ENCODE measurements around the gene GALNT1.

GALNT1 gene

DNA sequence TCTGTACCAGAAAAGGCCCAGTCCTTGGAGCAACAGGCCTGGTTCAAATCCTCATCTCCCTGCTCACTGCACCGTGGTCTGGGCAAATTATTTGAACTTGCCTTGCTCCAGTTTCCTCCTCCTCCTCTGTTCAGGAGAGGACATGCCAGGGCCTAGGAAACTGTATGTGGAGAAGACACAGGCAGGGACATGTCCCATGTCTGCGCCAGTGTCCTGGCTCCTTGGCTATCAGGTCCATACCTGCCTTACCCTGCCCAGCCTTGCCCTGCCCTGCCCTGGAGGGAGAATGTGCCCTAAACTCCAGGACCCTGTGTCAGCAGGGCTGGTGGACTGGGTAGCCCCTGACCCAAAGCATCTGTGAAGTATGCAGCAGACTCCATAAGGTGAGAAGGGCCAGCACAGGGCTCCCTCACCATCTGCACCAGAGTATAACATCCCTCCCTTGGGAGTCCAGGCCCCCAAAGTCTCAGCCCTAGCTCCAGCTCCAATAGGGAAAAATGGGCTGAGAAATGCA lies 165.3 kb downstream of the GALNT1 start:
- Mint-ChIP-seq H3K4me1 (no peaks in the 10 kb centered on the region), H3K27ac (no peak overlapping the region), H3K27me3 (peaks cover 8% of the 10 kb centered on the region), H3K36me3 (ENCODE audit: low read depth) (no peaks in the 10 kb centered on the region), H3K4me3 (no peak overlapping the region), H3K9me3 (peaks cover 13% of the 10 kb centered on the region)
- DNase-seq = no peak
- no peak for ATAC-seq

DNA sequence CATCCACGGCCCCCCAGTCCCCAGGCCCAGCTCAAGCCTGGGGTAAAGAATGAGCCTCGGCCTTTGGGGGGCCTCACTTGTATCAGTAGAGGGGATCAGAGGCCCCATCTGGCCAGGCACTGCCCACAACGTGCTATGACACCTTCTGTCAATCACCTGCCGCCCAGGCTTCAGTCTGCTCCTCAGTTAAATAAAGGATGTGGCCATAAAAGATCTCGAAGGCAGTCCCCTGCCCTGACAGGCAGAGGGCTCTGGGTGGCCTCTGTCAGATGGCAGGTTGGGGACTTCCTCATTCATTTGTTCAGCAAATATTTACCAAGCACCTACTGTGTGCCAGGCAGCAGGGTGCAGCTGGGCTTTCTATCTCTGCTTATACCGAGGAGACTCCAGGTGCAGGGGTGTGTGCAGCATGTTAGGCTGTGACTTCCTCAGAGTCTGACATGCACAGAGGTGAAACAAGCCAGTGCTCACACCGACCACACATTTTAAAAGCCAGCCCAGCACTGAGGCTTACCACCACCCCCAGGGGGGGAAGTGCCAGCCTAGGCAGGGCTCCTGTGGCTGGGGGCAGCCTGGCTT lies 166.4 kb downstream of the GALNT1 start:
- ATAC-seq = no peak
- H3K27ac Mint-ChIP-seq = no peak overlapping the region

DNA sequence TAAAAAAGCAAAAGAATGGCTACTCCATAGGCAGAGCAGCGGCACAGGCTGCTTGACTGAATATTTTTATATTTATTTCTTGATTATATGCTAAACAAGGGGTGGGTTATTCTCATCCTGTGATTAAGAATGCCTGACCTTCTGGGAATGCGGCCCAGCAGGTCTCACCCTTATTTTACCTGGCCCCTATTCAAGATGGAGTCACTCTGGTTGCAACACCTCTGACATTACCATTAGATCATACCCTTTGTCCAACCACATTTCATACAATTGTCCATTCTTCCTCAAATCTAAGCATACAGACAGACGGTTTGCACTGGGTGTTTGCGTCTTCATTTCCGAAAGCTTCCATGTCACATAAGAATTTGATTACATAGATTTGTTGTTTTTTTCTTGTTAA lies 168.2 kb downstream of the GALNT1 start:
- no peak for ATAC-seq
- Mint-ChIP-seq H3K27ac (no peak overlapping the region), H3K27me3 (peaks cover 6% of the 10 kb centered on the region), H3K36me3 (ENCODE audit: low read depth) (no peaks in the 10 kb centered on the region), H3K9me3 (peaks cover 9% of the 10 kb centered on the region), H3K4me1 (no peaks in the 10 kb centered on the region), H3K4me3 (no peak overlapping the region)
- DNase-seq = no peak

More for the DNA sequence above, 166.4 kb downstream of the GALNT1 start:
- peaks cover 13% of the 10 kb centered on the region for H3K9me3 Mint-ChIP-seq
- H3K4me1 Mint-ChIP-seq = no peaks in the 10 kb centered on the region
- no peak for DNase-seq
- no peaks in the 10 kb centered on the region for H3K36me3 Mint-ChIP-seq (ENCODE audit: low read depth)
- H3K4me3 Mint-ChIP-seq = no peak overlapping the region
- H3K27me3 Mint-ChIP-seq = peaks cover 8% of the 10 kb centered on the region

DNA sequence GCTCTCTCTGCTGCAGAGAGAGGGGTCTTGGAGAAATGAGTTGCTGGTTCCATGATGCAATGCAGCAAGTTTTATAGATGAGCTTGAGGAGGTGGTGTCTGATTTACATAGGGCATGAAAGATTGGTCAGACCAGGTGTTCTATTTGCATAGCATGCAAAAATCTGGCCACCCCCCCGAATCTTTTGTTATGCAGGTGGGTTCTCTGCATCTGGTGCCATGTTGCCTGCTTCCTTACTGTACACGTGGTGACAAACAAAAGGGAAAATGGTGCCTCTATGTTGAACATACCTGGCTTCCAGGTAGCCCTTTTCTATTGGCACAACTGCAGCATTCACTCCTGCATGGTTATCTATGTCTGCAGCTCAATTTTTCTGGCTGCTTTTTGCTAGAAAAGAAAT lies 169.4 kb downstream of the GALNT1 start:
- Mint-ChIP-seq H3K27me3 (peaks cover 3% of the 10 kb centered on the region), H3K9me3 (no peaks in the 10 kb centered on the region), H3K4me3 (no peak overlapping the region), H3K4me1 (no peaks in the 10 kb centered on the region), H3K36me3 (ENCODE audit: low read depth) (no peaks in the 10 kb centered on the region), H3K27ac (no peak overlapping the region)
- ATAC-seq = no peak
- DNase-seq = no peak

DNA sequence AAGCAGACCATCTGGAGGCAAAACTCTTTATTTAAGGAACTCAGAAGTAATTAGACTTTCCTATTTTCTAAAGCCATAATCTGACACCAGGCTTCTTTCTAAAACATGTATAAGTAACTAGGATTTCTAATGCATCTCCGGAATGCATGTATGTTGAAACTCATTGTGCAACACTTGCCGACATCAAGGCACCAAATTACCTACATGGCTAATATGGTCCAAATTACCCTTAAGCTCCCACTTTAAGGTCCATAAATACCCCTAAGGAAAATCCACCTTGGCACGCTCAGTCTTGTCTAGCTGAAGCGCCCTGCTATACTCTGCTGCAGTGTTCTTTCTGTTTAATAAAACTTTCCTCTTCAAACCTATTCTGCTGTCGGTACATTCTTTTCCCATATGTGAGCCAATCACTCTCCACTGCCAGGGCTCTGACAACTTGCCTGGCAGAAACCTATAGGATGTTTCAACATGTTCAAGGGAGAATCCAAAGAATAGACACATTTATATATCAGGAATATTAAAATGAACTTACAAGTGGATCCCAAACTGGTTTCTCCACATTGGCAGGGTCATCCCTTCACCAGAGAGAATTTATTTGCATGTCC lies 171.9 kb downstream of the GALNT1 start:
- DNase-seq = no peak
- Mint-ChIP-seq H3K27me3 (peaks cover 12% of the 10 kb centered on the region), H3K36me3 (ENCODE audit: low read depth) (no peaks in the 10 kb centered on the region), H3K4me3 (no peak overlapping the region), H3K9me3 (no peaks in the 10 kb centered on the region), H3K27ac (no peak overlapping the region), H3K4me1 (no peaks in the 10 kb centered on the region)
- ATAC-seq = no peak

DNA sequence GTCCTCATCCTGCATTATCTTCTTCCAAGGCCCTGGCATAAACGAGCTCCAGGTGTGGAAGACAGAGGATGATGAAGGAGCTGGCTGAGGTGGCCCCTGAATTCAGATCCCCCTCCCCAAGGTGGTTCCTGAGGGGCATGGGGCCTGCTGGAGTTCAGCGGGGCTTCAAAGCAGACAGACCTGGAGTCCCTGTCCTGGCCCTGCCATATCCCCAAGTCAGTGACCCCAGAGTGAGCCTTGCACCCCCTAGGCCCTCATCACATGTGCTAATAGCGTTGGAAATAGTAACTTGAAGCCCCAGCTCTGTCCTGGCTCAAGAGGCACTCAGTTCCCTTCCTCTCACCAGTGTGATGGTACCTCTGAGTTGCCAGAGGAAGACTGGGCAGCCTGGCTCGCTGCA lies 172.9 kb downstream of the GALNT1 start:
- Mint-ChIP-seq H3K27me3 (peaks cover 18% of the 10 kb centered on the region), H3K4me3 (no peak overlapping the region), H3K36me3 (ENCODE audit: low read depth) (no peaks in the 10 kb centered on the region), H3K4me1 (no peaks in the 10 kb centered on the region), H3K27ac (no peak overlapping the region), H3K9me3 (no peaks in the 10 kb centered on the region)
- ATAC-seq (no peak), DNase-seq (no peak)

DNA sequence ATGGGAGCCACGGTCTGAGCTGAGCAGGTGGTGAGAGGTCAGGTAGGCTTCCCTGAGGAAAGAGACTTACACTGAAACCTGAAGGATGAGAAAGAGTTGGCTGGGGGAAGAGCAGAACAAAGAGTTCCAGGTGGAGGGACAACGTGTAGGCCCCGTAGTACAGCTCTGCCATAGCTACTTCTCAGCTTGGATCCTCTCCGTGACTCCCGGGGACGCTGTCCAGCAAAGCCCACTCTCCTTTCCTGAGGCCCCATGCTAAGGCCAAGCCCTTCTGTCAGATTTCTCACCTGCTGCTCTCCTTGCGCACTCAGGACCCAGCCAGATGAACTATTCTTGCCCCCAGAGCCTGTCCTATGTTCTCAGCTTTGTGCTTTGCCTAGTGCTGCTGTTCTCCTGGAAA lies 173.8 kb downstream of the GALNT1 start:
- H3K9me3 Mint-ChIP-seq = no peaks in the 10 kb centered on the region
- no peaks in the 10 kb centered on the region for H3K36me3 Mint-ChIP-seq (ENCODE audit: low read depth)
- DNase-seq (no peak), ATAC-seq (no peak)
- peaks cover 20% of the 10 kb centered on the region for H3K27me3 Mint-ChIP-seq
- no peaks in the 10 kb centered on the region for H3K4me1 Mint-ChIP-seq
- H3K4me3 Mint-ChIP-seq = no peak overlapping the region
- H3K27ac Mint-ChIP-seq = no peak overlapping the region

DNA sequence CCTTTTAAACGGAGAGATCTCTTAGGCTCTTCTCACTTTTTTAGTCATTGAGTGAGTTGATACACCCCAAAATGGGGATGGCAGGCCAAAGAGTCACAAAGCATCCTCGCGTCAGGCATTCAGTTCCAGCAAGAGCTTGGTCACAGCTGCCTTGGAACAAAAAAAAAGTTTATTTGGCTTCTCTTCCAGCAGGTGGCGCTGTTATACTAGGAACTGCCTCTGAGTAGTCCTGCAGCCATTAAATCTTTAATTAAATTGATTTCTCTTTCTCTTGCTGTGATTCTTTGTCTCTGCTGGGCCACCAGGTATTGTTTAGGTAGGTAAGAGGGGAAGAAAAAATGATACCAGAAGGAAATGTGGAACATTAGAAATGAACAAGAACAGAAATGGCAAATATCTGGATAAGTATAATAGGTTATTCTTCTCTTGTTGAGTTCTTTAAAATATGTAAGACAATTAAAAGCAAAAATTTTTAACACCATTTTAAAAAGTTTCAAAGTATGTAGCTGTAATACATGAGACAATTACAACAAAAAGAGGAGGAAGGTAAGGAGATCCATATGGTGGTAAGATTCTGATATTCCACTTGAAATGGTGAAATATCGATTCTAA lies 175.1 kb downstream of the GALNT1 start:
- no peaks in the 10 kb centered on the region for H3K36me3 Mint-ChIP-seq (ENCODE audit: low read depth)
- ATAC-seq = peak; percentile 75
- peaks cover 22% of the 10 kb centered on the region for H3K27me3 Mint-ChIP-seq
- no peak overlapping the region for H3K27ac Mint-ChIP-seq
- no peaks in the 10 kb centered on the region for H3K9me3 Mint-ChIP-seq
- H3K4me1 Mint-ChIP-seq = no peaks in the 10 kb centered on the region
- peak; percentile 55 for DNase-seq
- H3K4me3 Mint-ChIP-seq = no peak overlapping the region
